ENCODE results near the gene DMD. TPM values are rescaled to one million over a fixed set of nuclear protein-coding genes. Genes with fewer than 3 reads are reported as not detected.

The DMD gene
- total and polyA plus RNA-seq, 2 of the 8 experiments (the other 6 are each of a cell fraction or from before 2014, with no cell fraction given) = 4.8 to 7.4 TPM

DNA sequence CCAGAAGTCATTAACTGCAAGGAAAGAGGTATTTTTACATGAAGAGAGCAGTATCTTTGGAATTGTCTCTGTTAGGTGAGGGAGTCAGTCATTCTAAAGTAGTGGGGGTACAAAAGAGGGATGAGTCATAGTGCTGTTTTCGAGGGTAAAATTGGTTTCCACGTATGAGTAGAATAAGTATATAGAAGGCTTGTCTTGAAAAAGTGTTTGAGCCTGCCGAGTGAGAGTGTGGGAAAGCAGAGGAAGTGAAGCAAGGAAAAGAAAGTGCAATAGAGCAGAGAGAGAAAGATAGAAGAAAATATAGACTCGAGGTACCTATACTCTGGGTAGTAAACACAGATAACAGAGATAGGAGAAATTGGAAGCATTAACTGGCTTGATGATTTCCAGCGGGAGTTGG is 696.4 kb downstream of the DMD start:
- Histone ChIP-seq H3K4me1 (replicated peaks in 1 of 4; ENCODE audit: control insufficient read depth in 3 of 4, insufficient read depth in 4 of 4, low read length in 3 of 4) (no peaks in the 10 kb centered on the region), H4K20me1 (replicated peaks in 1 of 2; ENCODE audit: control insufficient read depth in 1 of 2, insufficient read depth in 2 of 2, low read length in 2 of 2) (no peaks in the 10 kb centered on the region), H2BK120ac (replicated peaks; ENCODE audit: low read depth, low read length) (no peak overlapping the region), H4K5ac (ENCODE audit: insufficient read length, low read depth, low read length) (no peak overlapping the region), H3K79me1 (ENCODE audit: low read depth, low read length) (no peaks in the 10 kb centered on the region), H3K14ac (ENCODE audit: insufficient read length) (no peak overlapping the region), H3K4me3 (ENCODE audit: extremely low read depth in 1 of 4, insufficient read depth in 2 of 4, low read depth in 3 of 4, low read length in 4 of 4) (no peak overlapping the region), H3K23ac (ENCODE audit: insufficient read length) (no peak overlapping the region), H3K79me2 (ENCODE audit: control insufficient read depth in 1 of 2, insufficient read depth in 2 of 2, low read length in 2 of 2) (no peaks in the 10 kb centered on the region), H2BK5ac (ENCODE audit: low read depth, low read length) (no peak overlapping the region), H2AK5ac (ENCODE audit: low read depth, low read length) (no peak overlapping the region), H2BK15ac (ENCODE audit: low read length) (no peak overlapping the region), H3K4ac (replicated peaks; ENCODE audit: insufficient read length, low read depth, low read length) (no peak overlapping the region), H3K56ac (replicated peaks; ENCODE audit: insufficient read length, low read depth, low read length) (no peak overlapping the region), H4K8ac (ENCODE audit: extremely low read depth, insufficient read depth, low read length) (no peak overlapping the region), H2BK12ac (ENCODE audit: low read depth, low read length) (no peak overlapping the region), H3K18ac (ENCODE audit: extremely low read depth, low read length) (no peak overlapping the region), H4K91ac (replicated peaks; ENCODE audit: insufficient read length, low read length) (no peak overlapping the region), H2AFZ (ENCODE audit: low read length) (no peak overlapping the region), H3K36me3 (ENCODE audit: control insufficient read depth in 2 of 4, insufficient read depth in 4 of 4, low read length in 3 of 4) (no peaks in the 10 kb centered on the region), H3K4me2 (ENCODE audit: insufficient read depth in 1 of 2, low read depth in 2 of 2, low read length in 2 of 2) (no peak overlapping the region), H2BK20ac (ENCODE audit: low read length) (no peak overlapping the region), H3K9ac (replicated peaks in 1 of 4; ENCODE audit: extremely low read depth in 1 of 4, low read depth in 3 of 4, low read length in 3 of 4) (no peak overlapping the region), H3K9me3 (ENCODE audit: insufficient read depth in 2 of 2, low read depth in 1 of 2, low read length in 1 of 2) (no peaks in the 10 kb centered on the region), H3K23me2 (ENCODE audit: low read depth, low read length) (no peaks in the 10 kb centered on the region), H3K27me3 (replicated peaks in 1 of 4; ENCODE audit: control insufficient read depth in 3 of 4, extremely low read depth in 1 of 4, insufficient read depth in 3 of 4, low read length in 3 of 4) (no peaks in the 10 kb centered on the region), H3K27ac (ENCODE audit: low read depth, low read length) (no peak overlapping the region)
- ChIA-PET POLR2A (ENCODE audit: partially characterized antibody) (no interaction called here), CTCF (ENCODE audit: partially characterized antibody) (no interaction called here)
- TF ChIP-seq TAF7 (optimal IDR thresholded peaks at IDR 0.05; ENCODE audit: borderline replicate concordance, low read depth, low read length) (no peak), RBBP5 (IDR thresholded peaks at IDR 0.05; ENCODE audit: borderline replicate concordance, low read depth, low read length) (no peak), SIRT6 (IDR thresholded peaks at IDR 0.05; ENCODE audit: low read length) (no peak), CREB1 (IDR thresholded peaks at IDR 0.05) (no peak), KDM5A (IDR thresholded peaks at IDR 0.05; ENCODE audit: low read length) (no peak), SIN3A (conservative IDR thresholded peaks at IDR 0.05 in 1 of 2, IDR thresholded peaks at IDR 0.05 in 1 of 2; ENCODE audit: low read depth in 1 of 2, low read length in 2 of 2) (no peak), ZNF274 (IDR thresholded peaks at IDR 0.05; ENCODE audit: borderline replicate concordance, extremely low read depth, low read length) (no peak), SP1 (IDR thresholded peaks at IDR 0.05; ENCODE audit: low read depth, low read length) (no peak), GABPA (IDR thresholded peaks at IDR 0.05; ENCODE audit: borderline replicate concordance, insufficient read depth, low read length) (no peak), POU5F1 (IDR thresholded peaks at IDR 0.05; ENCODE audit: low read depth, low read length) (no peak), RNF2 (IDR thresholded peaks at IDR 0.05; ENCODE audit: borderline replicate concordance, low read depth, low read length, missing control alignments, poor library complexity, severe bottlenecking) (no peak), SP4 (IDR thresholded peaks at IDR 0.05; ENCODE audit: low read length) (no peak), PHF8 (conservative IDR thresholded peaks at IDR 0.05; ENCODE audit: low read depth, low read length) (no peak), ASH2L (IDR thresholded peaks at IDR 0.05; ENCODE audit: low read length) (no peak)
- TF ChIP-seq, protein P1, sequence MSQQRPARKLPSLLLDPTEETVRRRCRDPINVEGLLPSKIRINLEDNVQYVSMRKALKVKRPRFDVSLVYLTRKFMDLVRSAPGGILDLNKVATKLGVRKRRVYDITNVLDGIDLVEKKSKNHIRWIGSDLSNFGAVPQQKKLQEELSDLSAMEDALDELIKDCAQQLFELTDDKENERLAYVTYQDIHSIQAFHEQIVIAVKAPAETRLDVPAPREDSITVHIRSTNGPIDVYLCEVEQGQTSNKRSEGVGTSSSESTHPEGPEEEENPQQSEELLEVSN (IDR thresholded peaks at IDR 0.05) = no peak
- 84% methylated on average over 5 of the region's 5 CpGs; no CpG with 5 or more reads in 1 of the 2 experiments for WGBS, 2 experiments (ENCODE audit: extremely low coverage in 1 of 2, insufficient coverage in 1 of 2, insufficient read length in 1 of 2, insufficient replicate concordance in 2 of 2, low coverage in 1 of 2, low lambda C conversion rate in 2 of 2, missing lambda C conversion rate in 1 of 2)
- no peak for DNase-seq (ENCODE audit: low read depth in 1 of 2, low spot score in 2 of 2)
- FAIRE-seq = no peak

Data from H1 (cell line).